Transverse colon (tissue), 4 donors: ENCODE measurements around the gene ATP9B. TPM values are rescaled to one million over a fixed set of nuclear protein-coding genes. Genes with fewer than 3 reads are reported as not detected.

ENCODE experiments used
- DNase-seq: peaks from one replicate; pipeline ENCODE4 v3.0.0-alpha.2; 2019
- H3K27ac ChIP-seq, 4 donors: fragments of 200-600 bp; sonication (generic); 2 replicates each; pipeline ENCODE4 v1.5.1; 2016 to 2018; ENCODE audit warnings: inconsistent platforms in 4 of 4
- H3K27me3 ChIP-seq: fragments of 200-600 bp; sonication (generic); 2 replicates; pipeline ENCODE4 v1.5.1; 2017; ENCODE audit warnings: inconsistent platforms
- H3K36me3 ChIP-seq, 4 donors: fragments of 200-600 bp; sonication (generic); 2 replicates each; pipeline ENCODE4 v1.5.1; 2017 to 2019; ENCODE audit warnings: inconsistent platforms in 4 of 4
- H3K4me1 ChIP-seq, 4 donors: fragments of 200-600 bp; sonication (generic); 2 replicates each; pipeline ENCODE4 v1.5.1; 2017 to 2020; ENCODE audit warnings: inconsistent platforms in 4 of 4
- H3K4me3 ChIP-seq, 4 donors: fragments of 200-600 bp; sonication (generic); 1 replicate in 1 of 4; 2 replicates in 3 of 4; pipeline versions ENCODE4 v1.5.1 to v1.6.1; 2017 to 2019; ENCODE audit warnings: inconsistent platforms in 4 of 4
- H3K9me3 ChIP-seq, 2 donors: fragments of 200-600 bp; sonication (generic); 2 replicates each; pipeline ENCODE4 v1.5.1; 2017 to 2019; ENCODE audit warnings: inconsistent platforms in 2 of 2
- CTCF ChIP-seq, 5 experiments: fragments of 200-600 bp in 3 of 5; fragments of 450-650 bp in 2 of 5; sonication (generic) in 3 of 5; IDR thresholded peaks; 1 replicate in 2 of 5; 2 replicates in 3 of 5; pipeline ENCODE4 v1.5.1; 2016 to 2017; ENCODE audit warnings: antibody characterized with exemption in 5 of 5, inconsistent platforms in 3 of 5, mild to moderate bottlenecking in 2 of 5, moderate library complexity in 1 of 5
- EP300 ChIP-seq: sonication (generic); formaldehyde crosslinking; IDR thresholded peaks from one replicate; pipeline ENCODE4 v1.6.1; 2017; ENCODE audit warnings: antibody characterized with exemption, low read depth
- POLR2A ChIP-seq: fragments of 450-650 bp; IDR thresholded peaks from one replicate; pipeline ENCODE4 v1.6.1; 2016; ENCODE audit warnings: antibody characterized with exemption, mild to moderate bottlenecking, moderate library complexity
- POLR2AphosphoS5 ChIP-seq, 3 donors: sonication (generic); formaldehyde crosslinking; IDR thresholded peaks; one replicate each; pipeline ENCODE4 v1.6.1; 2016; ENCODE audit warnings: antibody characterized with exemption in 3 of 3
- WGBS, 2 donors: methylation state at CpG; one replicate each; pipeline ENCODE4 v1.1.5; 2018; ENCODE audit warnings: low coverage in 1 of 2; 5-methylcytosine and 5-hydroxymethylcytosine counted together
- in situ Hi-C, 4 donors: fragments of 200-750 bp; cut with MboI; loops; one replicate each; pipeline versions ENCODE4 v1.15.0 to v1.15.1; 2017; ENCODE audit warnings: low sequenced_read_pairs in 3 of 4, low pct_ligation_motif_present in 1 of 4, low pct_unique_long_range_greater_than_20kb in 1 of 4
- intact Hi-C: fragments of 100-400 bp; cut with DNase I; formaldehyde crosslinking; loops from one replicate; pipeline ENCODE4 v1.15.1; 2023; ENCODE audit warnings: low total_unique reads
- total RNA-seq, 4 donors: library from RNA; depleted of rRNA; stranded (reverse); fragments of >200 nt; gene quantifications; one replicate each; pipeline ENCODE4 v1.1.0, GENCODE V29; 2016

ATP9B gene
- total RNA-seq, 4 donors from 2014 or later: 36.3 to 70.3 (median 41.6) TPM

GRCh38 chr18:79387214-79387613 is 318.0 kb downstream of the ATP9B start:
- no peak for TF ChIP-seq CTCF (IDR thresholded peaks at IDR 0.05)
- Histone ChIP-seq H3K36me3 (no peaks in the 10 kb centered on the region), H3K4me3 (no peak overlapping the region), H3K4me1 (no peaks in the 10 kb centered on the region), H3K27me3 (peaks cover 48% of the 10 kb centered on the region), H3K27ac (no peak overlapping the region), H3K9me3 (no peaks in the 10 kb centered on the region)
- in situ Hi-C loops: loop anchor here in 1 of 4 donors (25.0 kb wide), 2 partner anchors 125 to 250 kb away; no protein-coding TSS in a partner anchor
- intact Hi-C loops: no loop called here
- DNase-seq: no peak
- 62% methylated on average over 6 of the region's 6 CpGs; no CpG with 5 or more reads in 1 of the 2 donors for WGBS, 2 donors

DNA sequence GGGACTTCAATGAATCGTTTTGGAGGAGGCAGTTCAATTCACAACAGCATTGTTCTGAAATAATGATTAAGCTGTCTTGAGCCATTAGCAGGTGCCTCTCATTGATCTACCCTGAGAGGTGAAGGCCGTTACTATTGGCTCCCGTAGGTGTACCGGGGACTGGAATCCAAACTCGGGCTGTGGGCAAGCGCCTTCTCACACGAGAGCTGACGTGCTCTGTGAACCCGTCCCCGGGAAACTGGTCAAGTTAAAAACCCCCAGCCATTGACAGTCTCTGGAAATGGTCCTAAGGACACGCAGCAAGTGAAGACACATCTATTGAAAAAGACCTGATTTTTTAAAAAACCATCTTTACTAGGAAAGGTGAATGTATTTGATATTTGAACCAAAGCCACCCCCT is 318.4 kb downstream of the ATP9B start:
- H3K4me3 ChIP-seq: no peak overlapping the region
- WGBS, 2 donors: 61% methylated on average over 11 of the region's 11 CpGs; no CpG with 5 or more reads in 1 of the 2 donors
- H3K36me3 ChIP-seq: no peaks in the 10 kb centered on the region
- in situ Hi-C loops: loop anchor here in 1 of 4 donors (25.0 kb wide), 2 partner anchors 125 to 250 kb away; no protein-coding TSS in a partner anchor
- H3K4me1 ChIP-seq: no peaks in the 10 kb centered on the region
- peaks cover 52% of the 10 kb centered on the region for H3K27me3 ChIP-seq
- TF ChIP-seq POLR2A (no peak), POLR2AphosphoS5 (IDR thresholded peaks at IDR 0.05) (no peak), CTCF (IDR thresholded peaks at IDR 0.05) (no peak), EP300 (no peak)
- no peaks in the 10 kb centered on the region for H3K9me3 ChIP-seq
- intact Hi-C loops: no loop called here
- no peak overlapping the region for H3K27ac ChIP-seq
- DNase-seq: no peak

DNA sequence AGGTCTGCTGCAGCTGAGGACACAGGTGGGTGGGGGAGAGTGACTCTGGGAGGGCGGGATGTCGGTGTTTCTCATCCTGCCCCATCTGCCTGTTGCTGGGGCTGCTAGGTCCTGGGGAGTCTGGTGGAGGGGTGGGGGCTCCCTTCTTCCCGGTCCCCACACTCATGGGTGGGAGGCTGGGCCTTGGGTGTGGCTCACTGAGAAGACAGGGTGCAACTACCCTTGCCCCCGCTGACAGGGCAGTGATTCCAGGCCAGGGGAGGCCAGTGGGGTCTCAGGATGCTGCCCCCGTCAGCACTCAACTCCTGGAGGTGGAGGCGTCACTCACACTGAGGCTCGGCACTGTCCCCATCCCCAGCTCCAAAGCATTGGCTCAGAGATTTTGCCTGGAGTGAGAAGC is 318.8 kb downstream of the ATP9B start:
- H3K36me3 ChIP-seq: no peaks in the 10 kb centered on the region
- intact Hi-C loops: no loop called here
- in situ Hi-C loops: loop anchor here in 1 of 4 donors (25.0 kb wide), 2 partner anchors 124 to 249 kb away; no protein-coding TSS in a partner anchor
- peaks cover 2 to 4% (median 3%) of the 10 kb centered on the region in 4 donors for H3K4me1 ChIP-seq
- no peak overlapping the region for H3K27ac ChIP-seq
- no peak for DNase-seq
- no peak for TF ChIP-seq POLR2AphosphoS5 (IDR thresholded peaks at IDR 0.05)
- TF ChIP-seq CTCF (IDR thresholded peaks at IDR 0.05): no peak
- peaks cover 57% of the 10 kb centered on the region for H3K27me3 ChIP-seq
- 54% methylated on average over 7 of the region's 7 CpGs; no CpG with 5 or more reads in 1 of the 2 donors for WGBS, 2 donors
- no peaks in the 10 kb centered on the region for H3K9me3 ChIP-seq
- H3K4me3 ChIP-seq: no peak overlapping the region

DNA sequence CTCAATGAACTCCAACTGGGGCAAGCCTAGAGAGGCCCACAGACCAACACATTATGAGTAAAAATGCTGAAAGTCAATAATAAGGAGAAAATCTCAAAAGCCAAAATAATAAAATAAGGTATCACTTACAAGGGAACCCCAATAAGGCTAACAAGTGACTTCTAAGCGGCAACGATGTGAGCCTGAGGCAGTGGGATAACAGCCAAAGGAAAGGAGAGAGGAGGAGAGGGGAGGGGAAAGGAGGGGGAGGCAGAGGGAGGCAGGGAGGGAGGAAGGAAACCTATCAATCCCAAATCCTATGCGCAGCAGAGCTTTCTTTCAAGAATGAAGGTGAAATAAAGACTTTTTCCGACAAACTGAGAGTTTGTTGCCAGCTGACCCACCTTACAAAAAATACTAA is 320.5 kb downstream of the ATP9B start:
- Histone ChIP-seq H3K4me3 (no peak overlapping the region), H3K27ac (no peak overlapping the region), H3K4me1 (peaks cover 11 to 17% (median 15%) of the 10 kb centered on the region in 4 donors), H3K9me3 (no peaks in the 10 kb centered on the region), H3K27me3 (peaks cover 73% of the 10 kb centered on the region), H3K36me3 (no peaks in the 10 kb centered on the region)
- DNase-seq: no peak
- in situ Hi-C loops: loop anchor here in 1 of 4 donors (25.0 kb wide), 2 partner anchors 123 to 248 kb away; no protein-coding TSS in a partner anchor
- intact Hi-C loops: no loop called here
- 48 to 54% methylated on average over 4 of the region's 4 CpGs for WGBS, 2 donors
- no peak for TF ChIP-seq CTCF (IDR thresholded peaks at IDR 0.05)
- TF ChIP-seq POLR2AphosphoS5 (IDR thresholded peaks at IDR 0.05): no peak
